Fibroblast of the aortic adventitia (primary cell): ENCODE results near the gene HILPDA. TPM values are rescaled to one million over a fixed set of nuclear protein-coding genes. Genes with fewer than 3 reads are reported as not detected.
A peak's percentile ranks its signal among the peaks of the same experiment; 100 is the strongest.

ENCODE experiments used
- DNase-seq: peaks from one replicate; pipeline ENCODE4 v3.0.0-alpha.2; 2010; ENCODE audit warnings: low read depth
- H3K4me3 ChIP-seq: 2 replicates; pipeline ENCODE4 v1.5.1; 2011; ENCODE audit warnings: low read depth, mild to moderate bottlenecking, control low read depth, low read length, moderate library complexity
- total RNA-seq: library from RNA; depleted of rRNA; stranded (reverse); fragments of >200 nt; gene quantifications from 2 replicates; pipeline ENCODE4 v1.2.3, GENCODE V29; 2012; ENCODE audit warnings: low replicate concordance
- TF ChIP-seq, protein P1 (sequence below): IDR thresholded peaks from 2 replicates; pipeline ENCODE4 v1.5.1; 2011; ENCODE audit warnings: mild to moderate bottlenecking, low read length, control low read depth, inconsistent platforms; ENCODE audit not compliant: insufficient read depth

HILPDA gene
- total RNA-seq, 1 donor: 17.3 TPM

DNA sequence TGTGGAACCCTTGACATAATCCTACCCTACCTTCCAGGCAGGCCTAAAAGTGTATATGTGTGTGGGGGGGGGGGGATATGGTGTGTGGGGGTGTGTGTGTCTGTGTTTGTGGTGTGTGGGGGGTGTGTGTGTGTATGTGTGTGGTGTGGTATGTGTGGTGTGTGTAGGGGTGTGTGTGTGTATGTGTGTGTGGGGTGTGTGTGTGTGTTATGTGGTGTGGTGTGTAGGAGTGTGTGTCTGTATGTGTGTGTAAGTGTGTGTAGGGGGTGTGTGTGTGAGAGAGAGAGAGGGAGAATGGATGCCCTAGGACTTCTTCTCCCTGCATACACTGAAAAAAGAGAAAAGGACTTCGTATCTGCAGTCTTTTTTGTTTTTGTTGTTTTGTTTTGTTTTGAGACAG, 33.6 kb upstream of the HILPDA start:
- no peak for DNase-seq
- TF ChIP-seq, protein P1, sequence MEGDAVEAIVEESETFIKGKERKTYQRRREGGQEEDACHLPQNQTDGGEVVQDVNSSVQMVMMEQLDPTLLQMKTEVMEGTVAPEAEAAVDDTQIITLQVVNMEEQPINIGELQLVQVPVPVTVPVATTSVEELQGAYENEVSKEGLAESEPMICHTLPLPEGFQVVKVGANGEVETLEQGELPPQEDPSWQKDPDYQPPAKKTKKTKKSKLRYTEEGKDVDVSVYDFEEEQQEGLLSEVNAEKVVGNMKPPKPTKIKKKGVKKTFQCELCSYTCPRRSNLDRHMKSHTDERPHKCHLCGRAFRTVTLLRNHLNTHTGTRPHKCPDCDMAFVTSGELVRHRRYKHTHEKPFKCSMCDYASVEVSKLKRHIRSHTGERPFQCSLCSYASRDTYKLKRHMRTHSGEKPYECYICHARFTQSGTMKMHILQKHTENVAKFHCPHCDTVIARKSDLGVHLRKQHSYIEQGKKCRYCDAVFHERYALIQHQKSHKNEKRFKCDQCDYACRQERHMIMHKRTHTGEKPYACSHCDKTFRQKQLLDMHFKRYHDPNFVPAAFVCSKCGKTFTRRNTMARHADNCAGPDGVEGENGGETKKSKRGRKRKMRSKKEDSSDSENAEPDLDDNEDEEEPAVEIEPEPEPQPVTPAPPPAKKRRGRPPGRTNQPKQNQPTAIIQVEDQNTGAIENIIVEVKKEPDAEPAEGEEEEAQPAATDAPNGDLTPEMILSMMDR: no peak
- H3K4me3 ChIP-seq: no peak overlapping the region

DNA sequence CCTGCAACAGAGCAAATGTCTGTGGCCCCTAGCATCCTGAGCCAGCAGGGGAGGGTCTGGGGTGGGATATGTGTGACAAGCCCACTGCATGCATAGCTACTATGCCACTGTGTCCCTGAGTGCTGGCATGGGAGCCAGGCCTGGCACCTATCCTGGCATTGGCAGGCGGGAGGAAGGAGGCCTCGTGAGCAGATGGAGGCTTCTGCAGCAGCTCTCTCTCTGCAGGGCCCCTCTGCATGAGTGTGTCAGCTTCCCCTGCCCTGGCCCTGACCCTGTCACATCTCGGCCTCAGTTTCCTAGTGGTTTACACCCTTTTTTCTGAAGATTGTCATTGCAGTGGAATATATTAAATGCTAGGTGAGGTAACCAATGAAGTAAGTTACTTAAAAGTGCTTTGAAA, 32.8 kb upstream of the HILPDA start:
- TF ChIP-seq, protein P1: no peak
- H3K4me3 ChIP-seq: no peak overlapping the region
- no peak for DNase-seq

GRCh38 chr7:128424686-128425275, 30.9 kb upstream of the HILPDA start:
- DNase-seq: peak; percentile 3
- H3K4me3 ChIP-seq: no peak overlapping the region
- TF ChIP-seq, protein P1: no peak

- peak; percentile 68 for DNase-seq
- TF ChIP-seq, protein P1: peak; percentile 98
- no peak overlapping the region for H3K4me3 ChIP-seq
These were observed 29.8 kb upstream of the HILPDA start for GRCh38 chr7:128425850-128426249.

GRCh38 chr7:128427289-128427891, 28.3 kb upstream of the HILPDA start:
- H3K4me3 ChIP-seq: no peak overlapping the region
- DNase-seq: peak; percentile 78
- TF ChIP-seq, protein P1: peak; percentile 68

- TF ChIP-seq, protein P1: no peak
- H3K4me3 ChIP-seq: no peak overlapping the region
- DNase-seq: no peak
These were observed 25.5 kb upstream of the HILPDA start for GRCh38 chr7:128430207-128430606.
